ENCODE results near the gene CFB. TPM values are rescaled to one million over a fixed set of nuclear protein-coding genes. Genes with fewer than 3 reads are reported as not detected.

CFB gene
- total and polyA plus RNA-seq, 2 donors (not counting 3 experiments of a cell fraction or from before 2014, with no cell fraction given) = 0.87 to 1.5 TPM

GRCh38 chr6:31927863-31928671 lies 17.8 kb upstream of the CFB start:
- no peaks in the 10 kb centered on the region for H3K4me1 ChIP-seq (ENCODE audit: control insufficient read depth, extremely low read depth, insufficient read depth, low read length)
- intact Hi-C loops (cut with micrococcal nuclease) = no loop called here
- no peak overlapping the region for H2AFZ ChIP-seq (ENCODE audit: low read depth, low read length)
- ChIA-PET POLR2A (no interaction called here), CTCF (interaction anchor here (1.0 kb wide), 1 partner anchor 24 kb away, joined by 4 read pairs; no protein-coding TSS in a partner anchor)
- H3K4me3 ChIP-seq (replicated peaks in 1 of 3; ENCODE audit: insufficient read depth in 1 of 3, low read depth in 1 of 3, low read length in 3 of 3) = no peak overlapping the region
- peaks cover 9 to 13% of the 10 kb centered on the region in 2 experiments for H3K27me3 ChIP-seq (ENCODE audit: control insufficient read depth in 2 of 2, insufficient read depth in 2 of 2, low read length in 2 of 2)
- BruUV-seq (replicated peaks) = no TSS peak
- H3K79me2 ChIP-seq (ENCODE audit: control insufficient read depth, insufficient read depth, low read length) = no peaks in the 10 kb centered on the region
- H3K9me3 ChIP-seq (replicated peaks; ENCODE audit: control insufficient read depth, insufficient read depth, low read length) = no peaks in the 10 kb centered on the region
- TF ChIP-seq FOS (IDR thresholded peaks at IDR 0.05; ENCODE audit: borderline replicate concordance, insufficient read depth, low read length) (no peak), EZH2 (IDR thresholded peaks at IDR 0.05; ENCODE audit: borderline replicate concordance, low read depth, low read length, severe bottlenecking) (no peak)
- no peaks in the 10 kb centered on the region for H4K20me1 ChIP-seq (replicated peaks; ENCODE audit: control insufficient read depth, extremely low read depth, insufficient read depth, low read length)
- DNase-seq (ENCODE audit: low read depth, low spot score) = no peak
- H3K9me1 ChIP-seq (replicated peaks; ENCODE audit: control insufficient read depth, extremely low read depth, insufficient read depth, low read length) = no peaks in the 10 kb centered on the region
- H3K36me3 ChIP-seq (ENCODE audit: control insufficient read depth in 2 of 2, extremely low read depth in 1 of 2, insufficient read depth in 2 of 2, low read length in 2 of 2) = no peaks in the 10 kb centered on the region
- no peak overlapping the region for H3K4me2 ChIP-seq (ENCODE audit: insufficient read depth, low read length)
- no peak overlapping the region for H3K9ac ChIP-seq (replicated peaks; ENCODE audit: extremely low read depth, insufficient read depth, low read length)
- dilution Hi-C loops (cut with MboI; ENCODE audit: extremely low pct_ligation_motif_present, low sequenced_read_pairs) = no loop called here
- no peak for FAIRE-seq
- no peak overlapping the region for H3K27ac ChIP-seq (ENCODE audit: insufficient read depth, low read depth, low read length)

- POLR2A ChIA-PET = no interaction called here
Measured at GRCh38 chr6:31928672-31928939, 17.3 kb upstream of the CFB start.

More at GRCh38 chr6:31928672-31928939, 17.3 kb upstream of the CFB start:
- Histone ChIP-seq H3K4me2 (ENCODE audit: insufficient read depth, low read length) (no peak overlapping the region), H3K36me3 (ENCODE audit: control insufficient read depth in 2 of 2, extremely low read depth in 1 of 2, insufficient read depth in 2 of 2, low read length in 2 of 2) (no peaks in the 10 kb centered on the region), H3K4me3 (replicated peaks in 1 of 3; ENCODE audit: insufficient read depth in 1 of 3, low read depth in 1 of 3, low read length in 3 of 3) (no peak overlapping the region), H3K9ac (replicated peaks; ENCODE audit: extremely low read depth, insufficient read depth, low read length) (no peak overlapping the region), H3K4me1 (ENCODE audit: control insufficient read depth, extremely low read depth, insufficient read depth, low read length) (no peaks in the 10 kb centered on the region), H4K20me1 (replicated peaks; ENCODE audit: control insufficient read depth, extremely low read depth, insufficient read depth, low read length) (no peaks in the 10 kb centered on the region), H3K79me2 (ENCODE audit: control insufficient read depth, insufficient read depth, low read length) (no peaks in the 10 kb centered on the region), H3K9me1 (replicated peaks; ENCODE audit: control insufficient read depth, extremely low read depth, insufficient read depth, low read length) (no peaks in the 10 kb centered on the region), H3K27me3 (ENCODE audit: control insufficient read depth in 2 of 2, insufficient read depth in 2 of 2, low read length in 2 of 2) (peaks cover 9 to 13% of the 10 kb centered on the region in 2 experiments), H3K27ac (ENCODE audit: insufficient read depth, low read depth, low read length) (no peak overlapping the region), H2AFZ (ENCODE audit: low read depth, low read length) (no peak overlapping the region), H3K9me3 (replicated peaks; ENCODE audit: control insufficient read depth, insufficient read depth, low read length) (no peaks in the 10 kb centered on the region)
- dilution Hi-C loops (cut with MboI; ENCODE audit: extremely low pct_ligation_motif_present, low sequenced_read_pairs) (no loop called here), intact Hi-C loops (cut with micrococcal nuclease) (no loop called here)
- BruUV-seq (replicated peaks) = no TSS peak
- DNase-seq (ENCODE audit: low read depth, low spot score) (no peak), FAIRE-seq (no peak)
- CTCF ChIA-PET = no interaction called here
- TF ChIP-seq POLR2AphosphoS5 (IDR thresholded peaks at IDR 0.05; ENCODE audit: insufficient read depth, low read depth, low read length) = no peak
- no peak for TF ChIP-seq MYC (IDR thresholded peaks at IDR 0.05; ENCODE audit: low read depth, low read length)
